ENCODE data around the gene KAZN.
A peak's percentile ranks its signal among the peaks of the same experiment; 100 is the strongest.

KAZN gene

DNA sequence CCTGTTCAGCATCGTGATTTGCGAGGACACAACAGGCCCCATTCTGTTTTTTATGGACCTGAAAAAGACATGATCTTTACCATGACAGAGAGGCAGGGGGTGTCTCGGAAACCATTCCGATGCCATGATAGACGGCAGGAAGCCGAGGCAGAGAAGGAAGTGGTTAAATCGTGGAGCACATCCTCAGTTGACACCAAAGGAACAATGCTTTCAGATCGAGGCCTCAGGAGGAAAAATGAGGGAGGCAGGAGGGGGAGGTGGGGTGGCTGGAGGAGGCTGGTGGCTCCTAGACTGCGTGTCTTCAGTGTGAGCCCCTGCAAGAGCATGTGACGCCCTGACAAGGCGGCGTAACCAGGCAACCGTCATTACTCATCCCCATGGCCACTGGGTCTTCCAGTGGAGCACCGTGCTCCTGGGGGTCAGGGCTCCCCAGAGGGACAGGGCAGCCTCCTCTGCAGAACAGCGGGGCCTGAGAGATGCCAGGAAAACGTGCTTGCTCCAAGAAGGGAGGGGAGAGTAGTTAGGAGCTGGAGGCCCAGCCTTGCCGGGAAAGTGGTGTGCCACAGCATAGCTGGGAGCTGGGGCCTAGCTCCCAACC, 382.2 kb downstream of the KAZN start:
- peak; percentile 60 for DNase-seq (ENCODE audit: low read depth)

DNA sequence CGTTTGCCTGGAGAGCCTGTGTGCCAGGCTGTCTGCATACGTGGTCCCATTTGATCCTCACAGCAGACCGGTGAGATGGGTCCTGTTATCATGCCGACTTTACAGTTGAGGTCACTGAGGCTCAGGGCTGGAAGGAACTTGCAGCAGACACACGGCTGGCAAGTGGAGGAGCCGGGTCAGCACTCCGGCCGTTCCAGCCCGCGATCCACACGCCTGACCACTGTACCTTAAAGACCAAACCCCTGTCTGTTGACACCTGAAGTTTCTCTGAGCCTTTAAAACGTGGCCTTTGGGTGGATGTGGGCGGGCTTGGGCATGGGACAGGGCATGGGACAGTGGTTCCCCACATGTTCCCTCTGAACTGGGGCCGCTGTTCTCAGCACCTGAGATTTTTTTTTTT, 383.5 kb downstream of the KAZN start:
- no peak for DNase-seq (ENCODE audit: low read depth)

DNA sequence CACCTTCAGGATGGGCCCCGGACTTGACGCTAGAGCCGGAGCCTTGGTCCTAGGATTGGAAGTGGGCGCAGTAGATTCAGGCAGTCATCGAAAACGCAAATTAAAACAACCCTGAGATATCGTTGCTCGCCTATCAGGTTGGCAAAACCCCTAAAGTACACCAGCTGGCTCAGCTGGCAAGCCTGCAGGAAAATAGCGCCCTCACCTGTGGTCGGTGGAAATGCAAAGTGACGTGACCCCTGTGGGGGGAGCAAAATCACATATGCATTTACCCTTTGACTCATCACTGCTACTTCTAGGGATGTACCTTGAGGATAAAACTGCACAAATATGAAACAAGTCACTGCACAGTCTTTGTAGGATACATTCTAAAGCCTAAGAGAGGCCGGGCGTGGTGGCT, 384.8 kb downstream of the KAZN start:
- DNase-seq (ENCODE audit: low read depth): no peak

DNA sequence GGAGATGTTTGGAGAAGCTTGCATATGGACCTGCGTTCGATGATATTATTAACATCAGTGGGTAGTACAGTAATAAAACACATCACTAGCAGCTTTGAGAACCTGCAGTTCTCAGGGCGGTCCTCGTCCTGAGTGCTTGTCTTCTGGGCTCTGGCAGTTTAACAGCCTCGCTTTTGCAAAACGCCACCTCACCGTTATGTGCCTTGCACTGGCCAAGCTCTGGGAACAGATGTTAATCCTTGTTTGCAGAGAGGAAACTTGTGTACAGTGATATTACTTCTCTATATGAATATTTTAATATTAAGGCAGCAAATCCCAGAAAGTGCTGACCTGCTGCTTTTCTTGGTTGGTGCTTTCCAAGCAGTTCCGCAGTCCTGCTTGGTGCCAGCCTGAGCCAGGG, 387.7 kb downstream of the KAZN start:
- no peak for DNase-seq (ENCODE audit: low read depth)

DNA sequence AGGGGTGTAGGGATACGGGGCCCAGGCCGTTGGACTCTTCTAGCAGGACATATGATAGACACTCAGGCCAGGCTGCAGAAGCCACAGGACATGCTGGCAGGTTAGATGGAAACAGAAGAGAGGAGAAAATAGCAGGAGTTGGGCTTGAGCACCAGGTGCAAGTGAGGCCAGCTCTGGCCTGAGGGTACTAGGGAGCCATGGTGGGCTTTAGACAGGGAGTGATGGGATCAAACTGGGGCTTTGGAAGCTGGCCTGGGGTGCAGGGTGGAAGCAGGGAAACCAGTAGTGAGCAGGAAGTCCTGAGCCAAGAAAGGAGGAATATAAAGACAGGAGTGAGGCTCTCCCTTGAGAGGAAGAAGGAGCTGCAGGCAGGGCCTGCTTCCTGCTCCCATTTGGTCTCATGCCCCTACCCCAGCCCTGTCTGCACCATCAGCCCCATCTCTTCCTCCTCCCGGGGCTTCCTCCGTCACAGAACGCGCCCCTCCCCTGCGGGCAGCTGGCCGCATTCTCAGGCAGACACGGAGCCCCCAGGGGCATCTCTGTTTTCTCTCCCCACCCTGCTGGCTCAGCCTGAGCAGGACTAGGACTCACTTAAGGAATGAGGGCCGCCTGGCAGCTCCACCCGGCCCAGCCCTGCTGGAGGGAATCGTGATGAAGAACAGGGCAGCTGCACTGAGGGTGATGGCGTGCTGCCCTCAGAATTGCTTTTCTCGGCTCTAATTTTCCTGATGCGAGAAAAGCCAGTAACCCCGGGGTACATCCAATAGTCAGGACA, 389.5 kb downstream of the KAZN start:
- no peak for DNase-seq (ENCODE audit: low read depth)

DNA sequence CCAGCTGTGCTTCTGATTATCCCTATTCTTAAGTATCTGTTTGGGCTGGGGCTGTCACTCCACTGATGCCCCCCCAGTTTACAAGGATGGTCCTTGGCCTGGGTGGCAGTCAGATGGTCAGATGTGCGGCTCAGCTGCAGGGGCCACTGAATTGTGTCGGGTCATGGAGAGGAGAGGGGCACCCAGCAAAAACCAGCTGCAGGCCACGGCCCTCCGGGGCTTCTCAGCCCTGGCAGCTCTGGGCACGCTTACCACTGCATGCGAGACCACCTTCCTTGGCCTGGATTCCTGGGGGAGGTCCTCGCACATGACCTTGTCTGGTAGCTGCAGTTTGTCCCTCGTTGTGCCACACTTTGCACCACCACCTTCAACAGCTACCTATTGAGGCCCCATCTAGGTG, 390.2 kb downstream of the KAZN start:
- DNase-seq (ENCODE audit: low read depth): no peak

DNA sequence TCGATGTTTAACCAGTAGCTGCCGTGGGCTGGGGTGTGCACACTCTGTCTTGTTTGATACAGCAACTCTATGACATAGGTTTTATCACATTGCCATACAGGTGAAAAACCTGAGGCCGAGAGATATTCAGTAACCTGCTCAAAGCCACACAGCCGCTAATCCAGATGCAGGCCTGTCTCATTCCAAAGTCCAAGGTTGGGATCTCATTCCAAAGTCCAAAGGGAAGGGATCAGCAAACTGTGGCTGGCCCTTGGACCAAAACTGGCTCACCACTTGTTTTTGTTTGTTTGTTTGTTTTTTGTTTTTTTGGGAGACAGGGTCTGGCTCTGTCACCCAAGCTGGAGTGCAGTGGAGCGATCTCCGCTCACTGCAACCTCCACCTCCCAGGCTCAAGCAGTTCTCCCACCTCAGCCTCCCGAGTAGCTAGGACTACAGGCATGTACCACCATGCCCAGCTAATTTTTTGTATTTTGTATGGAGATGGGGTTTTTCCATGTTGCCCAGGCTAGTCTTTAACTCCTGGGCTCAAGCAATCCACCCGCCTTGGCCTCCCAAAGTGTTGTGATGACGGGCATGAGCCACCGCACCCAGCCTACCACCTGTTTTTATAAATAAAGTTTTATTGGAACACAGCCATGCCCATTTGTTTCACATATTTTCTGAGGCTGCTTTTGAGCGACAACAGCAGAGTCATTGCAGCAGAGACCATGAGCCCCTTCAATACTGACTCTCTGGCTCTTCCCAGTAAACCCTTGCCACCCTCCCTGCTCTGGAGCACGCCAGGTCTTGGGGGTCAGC, 391.6 kb downstream of the KAZN start:
- DNase-seq (ENCODE audit: low read depth): no peak

DNA sequence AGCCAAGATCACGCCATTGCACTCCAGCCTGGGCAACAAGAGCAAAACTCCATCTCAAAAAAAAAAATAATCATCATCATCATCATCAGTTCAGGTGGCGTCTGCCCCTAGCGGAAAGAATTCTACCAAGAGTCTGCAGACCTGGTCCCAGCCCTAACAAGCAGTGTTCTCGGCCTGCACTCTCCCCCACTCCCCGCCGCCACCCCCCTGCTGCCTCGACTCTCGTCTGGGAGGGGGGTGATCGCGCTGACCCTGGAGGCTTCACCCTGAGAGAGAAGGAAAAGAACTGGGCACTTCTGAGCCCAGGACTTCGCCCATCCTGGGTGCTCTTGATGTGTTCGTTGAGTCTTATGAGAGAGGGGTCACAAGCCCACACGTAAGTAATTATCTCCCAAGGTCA, 394.9 kb downstream of the KAZN start:
- DNase-seq (ENCODE audit: low read depth): no peak

DNA sequence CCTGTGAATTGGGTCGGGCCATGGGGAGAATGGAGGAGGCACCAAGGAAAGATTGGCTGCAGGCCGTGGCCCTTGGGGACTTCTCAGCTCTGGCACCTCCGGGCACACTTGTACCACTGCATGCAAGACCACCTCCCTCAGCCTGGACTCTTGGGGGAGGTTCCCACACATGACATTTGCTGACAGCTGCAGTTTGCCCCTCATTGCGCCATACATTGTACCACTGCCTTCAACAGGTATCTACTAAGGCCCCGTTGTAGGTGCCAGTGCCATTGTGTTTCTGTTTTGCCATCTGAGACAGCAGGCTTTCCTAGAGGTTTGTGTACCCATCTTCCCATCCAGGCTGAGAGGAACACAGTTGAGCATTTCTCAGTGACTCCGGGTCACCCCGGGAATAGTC, 395.7 kb downstream of the KAZN start:
- no peak for DNase-seq (ENCODE audit: low read depth)

DNA sequence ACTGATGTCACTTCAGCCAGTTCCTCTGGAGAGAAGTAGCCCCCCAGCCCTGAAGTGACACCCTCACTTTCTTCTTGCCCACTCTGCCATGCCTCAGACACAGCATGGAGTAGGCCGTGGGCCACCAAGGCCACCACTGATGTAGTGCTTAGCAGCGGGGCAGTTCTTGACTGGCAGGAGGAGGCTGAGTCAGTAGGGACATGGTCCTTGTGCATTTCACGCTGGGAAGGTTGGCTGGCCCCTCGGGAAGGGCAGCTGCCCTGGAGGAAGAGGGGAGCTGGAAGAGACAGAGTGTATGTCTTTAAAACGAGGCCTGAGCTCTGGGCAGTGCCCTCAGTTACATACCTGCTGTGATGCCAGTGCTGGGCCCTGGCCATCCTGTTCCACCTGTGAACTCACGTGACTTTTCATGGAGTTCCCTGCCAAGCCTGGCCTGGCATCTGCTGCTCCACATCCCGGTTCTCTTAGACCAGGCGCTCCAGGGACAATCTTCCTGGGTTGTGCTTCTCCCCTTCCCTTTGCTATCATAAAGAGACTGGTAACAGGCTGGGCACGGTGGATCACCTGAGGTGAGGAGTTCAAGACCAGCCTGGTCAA, 396.5 kb downstream of the KAZN start:
- DNase-seq (ENCODE audit: low read depth): no peak

DNA sequence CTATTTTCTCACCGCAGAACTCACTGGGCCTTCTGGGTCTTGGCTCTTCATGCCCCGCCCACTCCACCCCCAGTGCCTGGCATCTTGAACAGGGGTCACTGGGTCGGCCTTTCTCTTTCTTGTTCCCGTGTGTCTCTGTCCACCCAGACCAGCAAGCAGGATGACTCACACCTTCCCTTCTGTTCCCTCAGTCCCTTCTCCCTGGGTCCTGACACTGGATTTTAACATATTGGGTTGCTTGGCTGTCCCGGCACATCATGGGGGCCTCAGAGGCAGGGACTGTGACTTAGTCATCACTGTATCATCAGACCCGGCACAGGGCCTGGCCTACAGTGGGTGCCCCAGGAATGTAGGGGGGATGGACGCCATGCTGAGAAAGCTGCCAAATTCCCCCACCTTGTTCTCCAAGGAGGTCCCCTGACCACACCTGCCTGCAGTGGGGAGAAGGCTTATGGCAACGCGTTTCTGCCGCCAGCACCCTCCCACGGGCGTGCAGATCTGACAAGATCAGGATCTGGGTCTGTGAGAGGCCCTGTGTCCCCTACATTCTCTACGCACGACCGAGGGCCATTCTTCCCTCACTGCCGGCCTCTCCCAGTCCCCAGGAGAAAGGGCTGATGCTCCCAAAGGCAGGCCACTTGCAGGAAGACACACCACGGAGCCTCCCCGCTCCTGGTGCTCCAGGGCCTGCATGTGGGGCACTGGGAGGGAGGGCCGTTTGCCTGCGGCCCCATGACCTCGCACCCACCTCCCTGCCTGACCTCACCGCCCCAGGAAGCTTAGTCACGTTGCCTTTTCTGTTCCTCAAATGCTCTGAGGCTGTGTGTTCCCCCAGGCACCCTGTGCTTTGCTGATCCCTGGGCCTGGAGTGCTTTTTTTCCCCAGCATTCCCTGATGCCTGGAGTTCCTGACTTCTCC, 397.9 kb downstream of the KAZN start:
- peak; percentile 57 for DNase-seq (ENCODE audit: low read depth)

DNA sequence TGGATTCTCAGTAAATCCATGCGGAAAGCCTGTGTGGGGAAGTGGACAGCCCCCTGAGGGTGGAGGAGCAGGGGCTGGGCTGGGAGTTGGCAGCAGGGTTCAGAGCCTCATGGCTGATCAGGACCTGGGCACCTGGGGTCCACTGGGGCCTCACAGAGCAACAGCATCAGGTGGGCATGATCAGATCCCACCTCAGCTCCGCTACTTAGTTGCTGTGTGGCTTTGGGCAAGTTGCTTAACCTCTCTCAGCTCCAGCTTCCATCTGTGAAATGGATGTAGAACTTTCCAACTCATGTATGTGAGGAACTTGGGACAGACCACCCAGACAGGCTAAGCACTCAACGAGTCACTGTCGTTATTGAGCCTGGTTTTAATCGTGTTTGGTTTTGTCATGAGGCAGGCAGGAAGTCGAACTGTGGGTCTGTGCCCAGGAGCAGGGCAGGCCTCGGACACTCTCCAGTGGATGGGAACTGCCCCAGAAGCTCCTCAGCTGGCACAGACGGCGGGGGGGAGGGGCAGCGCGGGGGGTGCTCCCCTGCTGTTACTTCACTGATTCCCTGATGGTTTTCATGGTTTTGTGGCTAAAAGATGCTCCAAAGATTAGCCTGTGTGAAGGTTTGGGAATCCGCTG, 399.3 kb downstream of the KAZN start:
- no peak for DNase-seq (ENCODE audit: low read depth)

DNA sequence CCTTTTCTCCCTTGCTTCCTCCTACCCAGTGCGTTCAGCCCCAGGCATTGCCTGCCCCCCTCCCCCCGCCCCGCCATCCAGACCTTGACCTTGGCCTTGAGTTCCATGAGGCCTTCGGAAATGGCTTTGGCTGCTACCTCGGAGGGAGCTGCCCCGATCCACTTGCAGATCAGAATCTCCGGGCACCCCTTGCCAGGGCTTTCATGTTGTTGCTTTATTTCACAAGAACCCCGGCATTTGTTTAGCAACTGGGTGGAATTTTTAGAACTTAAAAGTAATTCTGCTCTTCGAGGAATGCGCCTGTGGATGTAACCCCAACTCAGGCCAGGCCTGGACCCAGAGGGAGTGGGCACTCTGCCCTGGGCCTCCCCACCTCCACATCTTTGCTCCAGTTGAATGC, 401.0 kb downstream of the KAZN start:
- no peak for DNase-seq (ENCODE audit: low read depth)

DNA sequence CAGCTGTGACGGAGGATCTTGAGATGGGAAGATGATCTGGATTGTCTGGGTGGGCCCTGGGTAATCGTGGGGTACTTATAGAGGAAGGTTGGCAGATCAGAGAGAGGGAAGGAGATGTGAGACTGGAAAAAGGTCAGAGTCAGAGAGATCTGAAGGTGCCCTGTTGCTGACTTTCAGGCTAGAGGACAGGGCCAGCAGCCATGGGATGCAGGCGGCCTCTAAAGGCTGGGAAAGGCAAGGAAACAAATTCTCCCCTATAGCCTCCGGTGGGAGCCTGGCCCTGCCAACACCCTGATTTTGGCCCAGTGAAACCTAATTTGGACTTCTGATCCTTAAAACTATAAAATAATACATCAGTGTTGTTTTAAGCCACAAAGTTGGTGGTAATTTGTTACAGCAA, 401.5 kb downstream of the KAZN start:
- DNase-seq (ENCODE audit: low read depth): no peak

DNA sequence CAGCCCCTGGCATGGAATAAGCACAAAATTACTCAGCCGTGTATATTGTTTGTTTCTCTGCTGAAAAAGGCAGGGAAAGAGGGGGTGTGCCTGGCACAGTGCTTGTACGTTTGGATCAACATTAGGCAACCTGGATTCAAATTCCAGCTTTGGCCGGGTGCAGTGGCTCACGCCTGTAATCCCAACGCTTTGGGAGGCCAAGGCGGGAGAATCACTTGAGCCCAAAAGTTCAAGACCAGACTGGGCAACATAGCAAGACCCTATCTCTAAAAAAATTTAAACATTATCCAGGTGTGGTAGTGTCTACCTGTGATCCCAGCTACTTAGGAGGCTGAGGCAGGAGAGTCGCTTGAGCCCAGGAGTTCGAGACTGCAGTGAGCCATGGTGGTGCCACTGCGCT, 402.2 kb downstream of the KAZN start:
- DNase-seq (ENCODE audit: low read depth): no peak

DNA sequence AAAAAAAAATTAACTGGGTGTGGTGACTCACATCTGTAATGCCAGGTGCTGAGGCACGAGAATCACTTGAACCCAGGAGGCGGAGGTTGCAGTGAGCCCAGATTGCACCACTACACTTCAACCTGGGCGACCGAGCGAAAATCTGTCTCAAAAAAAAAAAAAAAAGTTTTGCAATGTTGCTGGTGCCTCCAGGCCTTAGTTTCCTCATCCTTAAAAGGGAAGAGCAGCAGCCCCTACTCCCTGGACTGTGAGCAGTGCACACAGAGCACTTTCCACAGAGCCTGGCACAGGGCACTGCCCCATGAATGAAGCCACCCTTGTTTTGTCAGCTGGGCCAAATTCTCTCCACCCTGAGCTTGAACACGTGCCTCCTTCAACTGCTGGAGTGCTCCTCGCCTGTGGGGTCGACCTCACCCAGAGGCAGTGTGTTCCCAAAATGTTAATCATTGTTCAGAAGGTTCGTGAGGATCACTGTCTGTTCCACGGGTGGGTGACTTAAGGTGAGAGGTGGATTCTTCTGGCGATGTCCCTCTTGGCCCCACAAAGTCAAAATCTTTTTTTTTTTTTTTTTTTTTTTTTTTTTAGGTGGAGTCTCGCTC, 402.9 kb downstream of the KAZN start:
- no peak for DNase-seq (ENCODE audit: low read depth)

DNA sequence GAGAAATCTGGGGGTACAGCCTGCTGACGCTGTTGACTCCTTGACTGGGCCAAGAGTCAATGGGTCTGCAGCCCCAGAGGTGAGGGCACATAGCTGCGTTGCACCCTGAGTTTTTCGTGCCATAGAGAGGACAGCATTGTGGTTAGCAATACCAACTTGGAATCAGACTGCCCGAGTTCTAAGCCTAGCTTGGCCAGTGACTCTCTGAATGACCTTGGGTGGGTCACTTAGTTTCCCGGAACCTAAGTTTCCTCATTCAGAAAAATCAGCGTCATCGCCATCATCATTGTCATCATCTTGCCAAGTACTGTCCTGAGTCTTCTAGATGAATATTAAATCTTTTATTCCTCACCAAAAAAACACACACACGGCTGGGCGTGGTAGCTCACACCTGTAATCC, 403.8 kb downstream of the KAZN start:
- no peak for DNase-seq (ENCODE audit: low read depth)

DNA sequence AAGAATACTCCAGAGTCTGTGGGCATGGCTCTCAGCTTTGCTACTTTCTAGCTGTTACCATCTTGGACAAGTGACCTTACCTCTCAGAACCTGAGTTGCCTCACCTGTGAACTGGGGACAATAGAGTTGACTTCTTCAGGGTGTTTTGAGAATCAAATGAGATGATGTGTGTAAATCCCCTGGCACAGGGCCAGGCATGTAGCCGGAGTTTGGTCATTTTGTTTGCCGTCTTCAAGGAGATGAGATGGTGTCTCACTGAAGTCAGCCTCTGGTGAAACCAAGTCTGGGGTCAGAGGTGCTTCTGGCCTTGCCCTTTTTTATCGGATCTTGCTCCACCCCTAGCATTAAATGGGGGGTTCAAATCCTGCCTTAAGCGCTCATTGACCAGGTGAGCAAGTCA, 405.9 kb downstream of the KAZN start:
- DNase-seq (ENCODE audit: low read depth): no peak

DNA sequence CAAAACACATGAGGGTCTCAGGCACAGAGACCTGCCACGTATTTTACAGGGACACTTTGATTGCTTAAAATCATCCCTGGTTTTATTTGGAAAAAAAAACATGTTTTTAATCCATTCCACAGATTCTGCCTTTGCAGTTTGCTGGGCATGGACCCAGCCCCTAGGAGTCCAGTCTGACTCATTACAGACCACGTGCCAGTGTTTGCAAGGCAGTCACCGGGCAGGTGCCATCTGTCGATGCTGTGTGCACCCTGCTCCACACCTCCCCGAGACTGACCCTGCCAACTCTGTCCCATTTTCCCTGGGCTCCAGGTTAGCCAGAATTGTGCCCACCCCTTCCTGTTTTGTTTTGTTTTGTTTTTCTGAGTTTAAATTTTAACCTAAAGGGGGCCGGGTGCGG, 406.6 kb downstream of the KAZN start:
- DNase-seq (ENCODE audit: low read depth): no peak

DNA sequence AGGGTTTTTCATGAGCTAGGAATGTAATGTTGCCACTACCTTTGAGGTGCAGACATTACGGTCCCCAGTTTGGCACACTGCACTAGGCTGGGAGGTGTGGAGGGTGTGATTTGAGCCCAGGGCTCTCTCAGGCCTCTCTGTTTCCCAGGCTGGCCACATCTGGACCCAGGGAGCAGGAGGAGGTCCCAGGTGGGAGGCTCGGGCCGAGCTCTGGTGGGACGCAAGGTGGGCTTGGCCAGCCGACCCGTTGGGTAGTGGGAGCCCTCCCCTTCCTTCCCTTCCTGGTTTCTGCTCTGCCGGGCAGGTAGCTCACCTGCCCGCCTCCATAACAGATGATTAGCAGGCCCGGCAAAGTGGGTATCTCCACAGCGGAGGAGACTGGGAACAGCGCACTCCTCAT, 408.9 kb downstream of the KAZN start:
- DNase-seq (ENCODE audit: low read depth): no peak

DNA sequence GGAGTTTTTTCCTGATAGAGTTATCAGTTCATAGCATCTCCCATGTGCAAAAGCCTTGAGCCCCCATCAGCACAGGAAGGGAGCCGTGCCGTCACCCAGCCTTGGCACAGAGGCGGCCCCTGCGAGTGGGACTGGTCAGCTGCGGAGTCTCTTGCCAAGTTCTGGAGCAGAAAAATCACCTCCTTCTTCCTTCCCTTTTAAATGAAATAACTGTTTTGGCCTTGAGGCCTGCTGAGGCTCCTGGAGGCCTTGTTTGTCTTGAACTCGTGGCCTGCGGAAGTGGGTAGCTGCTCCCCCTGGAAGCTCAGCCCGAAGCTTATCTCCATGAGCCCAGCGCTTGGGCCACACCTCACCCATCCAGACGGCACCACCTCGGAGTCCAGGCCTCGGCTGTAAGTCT, 409.4 kb downstream of the KAZN start:
- DNase-seq (ENCODE audit: low read depth): no peak
